Measurements from ENCODE around the gene MINDY4.

The MINDY4 gene

GRCh38 chr7:30899630-30900029, 128.4 kb downstream of the MINDY4 start:
- DNase-seq (ENCODE audit: low read depth in 2 of 2, low spot score in 1 of 2): no peak

GRCh38 chr7:30900053-30900452, 128.8 kb downstream of the MINDY4 start:
- no peak for DNase-seq (ENCODE audit: low read depth in 2 of 2, low spot score in 1 of 2)

GRCh38 chr7:30900803-30901362, 129.7 kb downstream of the MINDY4 start:
- DNase-seq (ENCODE audit: low read depth in 2 of 2, low spot score in 1 of 2): no peak

GRCh38 chr7:30901856-30902255, 130.6 kb downstream of the MINDY4 start:
- no peak for DNase-seq (ENCODE audit: low read depth in 2 of 2, low spot score in 1 of 2)

- DNase-seq (ENCODE audit: low read depth in 2 of 2, low spot score in 1 of 2): no peak
These were observed 131.2 kb downstream of the MINDY4 start for GRCh38 chr7:30902466-30902865.

- no peak for DNase-seq (ENCODE audit: low read depth in 2 of 2, low spot score in 1 of 2)
These were observed 131.9 kb downstream of the MINDY4 start for GRCh38 chr7:30903146-30903545.

- DNase-seq (ENCODE audit: low read depth in 2 of 2, low spot score in 1 of 2): no peak
These were observed 133.3 kb downstream of the MINDY4 start for GRCh38 chr7:30904561-30904960.

GRCh38 chr7:30905078-30906012, 134.1 kb downstream of the MINDY4 start:
- no peak for DNase-seq (ENCODE audit: low read depth in 2 of 2, low spot score in 1 of 2)

GRCh38 chr7:30906014-30906413, 134.8 kb downstream of the MINDY4 start:
- DNase-seq (ENCODE audit: low read depth in 2 of 2, low spot score in 1 of 2): no peak

GRCh38 chr7:30906515-30907240, 135.5 kb downstream of the MINDY4 start:
- DNase-seq (ENCODE audit: low read depth in 2 of 2, low spot score in 1 of 2): no peak

- DNase-seq (ENCODE audit: low read depth in 2 of 2, low spot score in 1 of 2): no peak
These were observed 136.5 kb downstream of the MINDY4 start for GRCh38 chr7:30907527-30908267.

GRCh38 chr7:30908681-30909080, 137.5 kb downstream of the MINDY4 start:
- DNase-seq (ENCODE audit: low read depth in 2 of 2, low spot score in 1 of 2): no peak

GRCh38 chr7:30909431-30909830, 138.2 kb downstream of the MINDY4 start:
- no peak for DNase-seq (ENCODE audit: low read depth in 2 of 2, low spot score in 1 of 2)

- no peak for DNase-seq (ENCODE audit: low read depth in 2 of 2, low spot score in 1 of 2)
These were observed 139.3 kb downstream of the MINDY4 start for GRCh38 chr7:30910411-30911073.

- no peak for DNase-seq (ENCODE audit: low read depth in 2 of 2, low spot score in 1 of 2)
These were observed 139.9 kb downstream of the MINDY4 start for GRCh38 chr7:30911133-30911532.

- DNase-seq (ENCODE audit: low read depth in 2 of 2, low spot score in 1 of 2): no peak
These were observed 140.3 kb downstream of the MINDY4 start, which contains the start of gene AQP1 for GRCh38 chr7:30911561-30911969. Gene AQP1, plus strand, starts transcription at chr7:30911853. Its CDS starts 57 bp downstream, at chr7:30911910.

- no peak for DNase-seq (ENCODE audit: low read depth in 2 of 2, low spot score in 1 of 2)
These were observed 141.0 kb downstream of the MINDY4 start for GRCh38 chr7:30912021-30912730.

- no peak for DNase-seq (ENCODE audit: low read depth in 2 of 2, low spot score in 1 of 2)
These were observed 141.4 kb downstream of the MINDY4 start for GRCh38 chr7:30912731-30912985.

GRCh38 chr7:30912986-30913811, 142.0 kb downstream of the MINDY4 start:
- no peak for DNase-seq (ENCODE audit: low read depth in 2 of 2, low spot score in 1 of 2)
